Measurements from ENCODE around the gene OCA2.

DNA sequence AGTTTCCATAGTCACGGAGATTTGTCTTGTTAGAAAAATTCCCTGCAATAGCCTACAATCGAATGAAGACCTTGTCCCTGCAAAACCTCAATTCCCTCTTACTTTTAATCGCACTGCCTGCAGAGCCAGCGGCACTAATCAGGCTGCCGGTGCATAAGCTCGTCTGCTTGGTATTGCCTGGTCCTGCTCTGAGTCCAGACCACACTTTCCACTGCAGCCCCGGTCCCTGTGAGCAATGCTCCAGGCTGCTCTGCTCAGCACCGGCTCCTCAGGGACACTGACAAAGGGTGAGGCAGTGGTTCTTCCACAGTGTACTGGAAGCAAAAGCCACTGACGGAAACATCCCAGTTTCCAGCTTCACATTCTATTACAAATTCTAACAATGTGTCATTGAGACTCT, 164.3 kb downstream of the OCA2 start:
- TF ChIP-seq, protein P1, sequence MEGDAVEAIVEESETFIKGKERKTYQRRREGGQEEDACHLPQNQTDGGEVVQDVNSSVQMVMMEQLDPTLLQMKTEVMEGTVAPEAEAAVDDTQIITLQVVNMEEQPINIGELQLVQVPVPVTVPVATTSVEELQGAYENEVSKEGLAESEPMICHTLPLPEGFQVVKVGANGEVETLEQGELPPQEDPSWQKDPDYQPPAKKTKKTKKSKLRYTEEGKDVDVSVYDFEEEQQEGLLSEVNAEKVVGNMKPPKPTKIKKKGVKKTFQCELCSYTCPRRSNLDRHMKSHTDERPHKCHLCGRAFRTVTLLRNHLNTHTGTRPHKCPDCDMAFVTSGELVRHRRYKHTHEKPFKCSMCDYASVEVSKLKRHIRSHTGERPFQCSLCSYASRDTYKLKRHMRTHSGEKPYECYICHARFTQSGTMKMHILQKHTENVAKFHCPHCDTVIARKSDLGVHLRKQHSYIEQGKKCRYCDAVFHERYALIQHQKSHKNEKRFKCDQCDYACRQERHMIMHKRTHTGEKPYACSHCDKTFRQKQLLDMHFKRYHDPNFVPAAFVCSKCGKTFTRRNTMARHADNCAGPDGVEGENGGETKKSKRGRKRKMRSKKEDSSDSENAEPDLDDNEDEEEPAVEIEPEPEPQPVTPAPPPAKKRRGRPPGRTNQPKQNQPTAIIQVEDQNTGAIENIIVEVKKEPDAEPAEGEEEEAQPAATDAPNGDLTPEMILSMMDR (IDR thresholded peaks at IDR 0.05), result no peak
- no peak for TF ChIP-seq POLR2A (IDR thresholded peaks at IDR 0.05)
